HepG2 (cell line): ENCODE data around the gene PXK. TPM values are rescaled to one million over a fixed set of nuclear protein-coding genes. Genes with fewer than 3 reads are reported as not detected.

Experiments
- ATAC-seq: fragments of 200-7000 bp; cut with Tn5 transposase; 3 replicates; pipeline ENCODE4 v1.9.1; 2020; ENCODE audit warnings: mild to moderate bottlenecking, moderate library complexity
- BruUV-seq: library from RNA; stranded (reverse); fragments of 400-500 nt; replicated peaks from 2 replicates; lab custom pipeline; 2021; lab: Mats Ljungman, UMichigan
- CTCF ChIA-PET: fragments of 300-600 bp; formaldehyde crosslinking; extraction: SDS; loops from one replicate; lab custom pipeline; 2021; ENCODE audit warnings: low total read pairs, inconsistent platforms, low intra/inter-chr PET ratio; lab: Yijun Ruan, JAX
- POLR2A ChIA-PET: fragments of 350-600 bp; sonication (Branson Sonifier 250); formaldehyde crosslinking; loops from one replicate; lab custom pipeline; 2020; ENCODE audit warnings: antibody characterized with exemption, inconsistent platforms; lab: Yijun Ruan, JAX
- DNase-seq: peaks from one replicate; pipeline ENCODE4 v3.0.0-alpha.2; 2015; ENCODE audit warnings: low spot score
- FAIRE-seq: peaks from 3 replicates; lab custom pipeline; 2011; peaks lifted over from hg19 to GRCh38; lab: Jason Lieb, UNC
- H2AFZ ChIP-seq: one replicate; pipeline ENCODE4 v1.6.1; 2011; ENCODE audit warnings: low read length, inconsistent platforms
- H3K27ac ChIP-seq: fragments of 300-600 bp; 3 replicates; pipeline ENCODE4 v1.8.0; 2011; ENCODE audit warnings: mixed run types, mild to moderate bottlenecking, mixed read lengths, low read length, inconsistent platforms; ENCODE audit not compliant: insufficient read depth; ENCODE audit errors: extremely low read length
- H3K27me3 ChIP-seq, 2 experiments: fragments of 200-600 bp in 1 of 2; 2 replicates in 1 of 2; 3 replicates in 1 of 2; pipeline versions ENCODE4 v1.6.0 to v1.8.0; 2011; ENCODE audit warnings: low read length in 2 of 2, mild to moderate bottlenecking in 2 of 2, moderate library complexity in 2 of 2, inconsistent platforms in 1 of 2; ENCODE audit not compliant: insufficient read depth in 2 of 2, control insufficient read depth in 1 of 2
- H3K36me3 ChIP-seq, 2 experiments: fragments of 200-600 bp in 1 of 2; replicated peaks in 1 of 2; 2 replicates in 1 of 2; 3 replicates in 1 of 2; pipeline versions ENCODE4 v1.5.1 to v1.8.0; 2011; ENCODE audit warnings: low read length in 2 of 2, inconsistent platforms in 1 of 2; ENCODE audit not compliant: insufficient read depth in 2 of 2, control insufficient read depth in 1 of 2
- H3K4me1 ChIP-seq: 2 replicates; pipeline ENCODE4 v1.5.1; 2012; ENCODE audit warnings: low read length, inconsistent platforms; ENCODE audit not compliant: insufficient read depth
- H3K4me2 ChIP-seq: 2 replicates; pipeline ENCODE4 v1.6.0; 2011; ENCODE audit warnings: low read depth, low read length, inconsistent platforms
- H3K4me3 ChIP-seq, 3 experiments: fragments of 200-600 bp in 1 of 3; sonication (generic), shearing (Covaris generic) in 1 of 3; replicated peaks in 1 of 3; 2 replicates each; pipeline ENCODE4 v1.5.1; 2011 to 2016; ENCODE audit warnings: low read length in 3 of 3, inconsistent platforms in 2 of 3, low read depth in 2 of 3, mild to moderate bottlenecking in 2 of 3, control low read depth in 1 of 3, mixed read lengths in 1 of 3; ENCODE audit not compliant: insufficient read depth in 1 of 3
- H3K79me2 ChIP-seq: one replicate; pipeline ENCODE4 v1.6.1; 2011; ENCODE audit warnings: low read length, inconsistent platforms; ENCODE audit not compliant: insufficient read depth
- H3K9ac ChIP-seq: 2 replicates; pipeline ENCODE4 v1.6.0; 2011; ENCODE audit warnings: mild to moderate bottlenecking, low read depth, low read length, inconsistent platforms; ENCODE audit not compliant: insufficient read depth
- H3K9me3 ChIP-seq: 2 replicates; pipeline ENCODE4 v1.5.1; 2012; ENCODE audit warnings: mild to moderate bottlenecking, low read length
- H4K20me1 ChIP-seq: 2 replicates; pipeline ENCODE4 v1.6.0; 2011; ENCODE audit warnings: inconsistent platforms, mild to moderate bottlenecking, low read length, moderate library complexity; ENCODE audit not compliant: insufficient read depth
- ATF7-NPFF ChIP-seq: sonication (generic); formaldehyde crosslinking; IDR thresholded peaks from 2 replicates; pipeline ENCODE4 v1.8.1; 2023; ENCODE audit warnings: mild to moderate bottlenecking, low read depth, missing genetic modification reagents, moderate library complexity
- CAMTA2 ChIP-seq: sonication (generic); formaldehyde crosslinking; IDR thresholded peaks from 2 replicates; pipeline ENCODE4 v1.4.0; 2020; ENCODE audit warnings: mild to moderate bottlenecking, missing genetic modification reagents, borderline replicate concordance
- FLYWCH1 ChIP-seq: sonication (generic); formaldehyde crosslinking; IDR thresholded peaks from 2 replicates; pipeline ENCODE4 v1.8.1; 2023; ENCODE audit warnings: mild to moderate bottlenecking, missing genetic modification reagents
- NR1H2 ChIP-seq: sonication (generic); formaldehyde crosslinking; IDR thresholded peaks from 2 replicates; pipeline ENCODE4 v1.8.1; 2022; ENCODE audit warnings: low read depth, missing genetic modification reagents, borderline replicate concordance
- SALL1 ChIP-seq: sonication (generic); formaldehyde crosslinking; IDR thresholded peaks from 2 replicates; pipeline ENCODE4 v1.8.0; 2022; ENCODE audit warnings: mild to moderate bottlenecking, missing genetic modification reagents
- SYNCRIP ChIP-seq: fragments of 200-400 bp; formaldehyde crosslinking; IDR thresholded peaks from 2 replicates; pipeline ENCODE4 v1.6.1; 2018; ENCODE audit warnings: mild to moderate bottlenecking, low read depth, low read length; ENCODE audit not compliant: insufficient read depth
- TAF15 ChIP-seq: fragments of 200-400 bp; formaldehyde crosslinking; IDR thresholded peaks from one replicate; pipeline ENCODE4 v1.6.1; 2018; ENCODE audit warnings: mild to moderate bottlenecking, low read depth, low read length; ENCODE audit not compliant: poor library complexity, severe bottlenecking
- ZNF337 ChIP-seq: sonication (generic); formaldehyde crosslinking; IDR thresholded peaks from 2 replicates; pipeline ENCODE4 v1.5.1; 2020; ENCODE audit warnings: missing genetic modification reagents, low read depth, mild to moderate bottlenecking, borderline replicate concordance
- ZNF614 ChIP-seq: IDR thresholded peaks from 2 replicates; pipeline ENCODE4 v1.6.1; 2018; ENCODE audit warnings: missing biosample characterization, missing genetic modification reagents, inconsistent platforms, borderline replicate concordance
- ZNF850 ChIP-seq: sonication (generic); formaldehyde crosslinking; conservative IDR thresholded peaks from 2 replicates; pipeline ENCODE4 v1.9.0; 2021; ENCODE audit warnings: mild to moderate bottlenecking, missing genetic modification reagents
- WGBS: methylation state at CpG from one replicate; pipeline ENCODE4 v1.1.6; 2017; ENCODE audit warnings: low lambda C conversion rate; 5-methylcytosine and 5-hydroxymethylcytosine counted together
- in situ Hi-C: cut with HindIII; loops from 2 replicates; pipeline ENCODE4 v1.10.0; 2017; ENCODE audit warnings: low pct_unique_long_range_greater_than_20kb; ENCODE audit not compliant: extremely low pct_ligation_motif_present
- intact Hi-C: fragments of 100-400 bp; cut with micrococcal nuclease; formaldehyde crosslinking; loops from one replicate; pipeline ENCODE4 v1.10.0; 2022; ENCODE audit not compliant: unreplicated experiment
- polyA plus RNA-seq, 8 experiments: library from polyadenylated mRNA; depleted of rRNA in 3 of 8; stranded (reverse) in 7 of 8; unstranded in 1 of 8; fragments of >200 nt; fragmentation: Illumina TruSeq in 4 of 8; extraction: Trizol in 4 of 8; gene quantifications; 2 replicates each; pipeline versions ENCODE4 v1.2.1 to v1.2.3, GENCODE V29; 2011 to 2016; ENCODE audit warnings: low read depth in 4 of 8, missing spikeins in 1 of 8, mixed read lengths in 1 of 8; ENCODE audit not compliant: insufficient read depth in 1 of 8
- total RNA-seq, 5 experiments: library from RNA; depleted of rRNA; stranded (reverse); fragments of >200 nt; fragmentation: Illumina TruSeq; extraction: Trizol; gene quantifications; 2 replicates each; pipeline ENCODE4 v1.2.3, GENCODE V29; 2016; ENCODE audit warnings: low read depth in 1 of 5
- TF ChIP-seq, protein P1 (sequence below), 2 experiments: sonication (generic) in 1 of 2; formaldehyde crosslinking in 1 of 2; IDR thresholded peaks; 2 replicates each; pipeline versions ENCODE4 v1.4.0 to v1.6.1; 2018 to 2020; ENCODE audit warnings: missing genetic modification reagents in 2 of 2, borderline replicate concordance in 1 of 2, low read depth in 1 of 2, mild to moderate bottlenecking in 1 of 2, missing biosample characterization in 1 of 2
- TF ChIP-seq, protein P2 (sequence below): sonication (generic); formaldehyde crosslinking; IDR thresholded peaks from 2 replicates; pipeline ENCODE4 v1.8.0; 2022; ENCODE audit warnings: mild to moderate bottlenecking, missing genetic modification reagents
- TF ChIP-seq, protein P3 (sequence below): sonication (generic); formaldehyde crosslinking; IDR thresholded peaks from 2 replicates; pipeline ENCODE4 v1.5.0; 2020; ENCODE audit warnings: missing genetic modification reagents

PXK gene
- total and polyA plus RNA-seq, 2 of the 13 experiments (the other 11 are each of a cell fraction or from before 2014, with no cell fraction given) = 6.4 to 18.6 TPM

DNA sequence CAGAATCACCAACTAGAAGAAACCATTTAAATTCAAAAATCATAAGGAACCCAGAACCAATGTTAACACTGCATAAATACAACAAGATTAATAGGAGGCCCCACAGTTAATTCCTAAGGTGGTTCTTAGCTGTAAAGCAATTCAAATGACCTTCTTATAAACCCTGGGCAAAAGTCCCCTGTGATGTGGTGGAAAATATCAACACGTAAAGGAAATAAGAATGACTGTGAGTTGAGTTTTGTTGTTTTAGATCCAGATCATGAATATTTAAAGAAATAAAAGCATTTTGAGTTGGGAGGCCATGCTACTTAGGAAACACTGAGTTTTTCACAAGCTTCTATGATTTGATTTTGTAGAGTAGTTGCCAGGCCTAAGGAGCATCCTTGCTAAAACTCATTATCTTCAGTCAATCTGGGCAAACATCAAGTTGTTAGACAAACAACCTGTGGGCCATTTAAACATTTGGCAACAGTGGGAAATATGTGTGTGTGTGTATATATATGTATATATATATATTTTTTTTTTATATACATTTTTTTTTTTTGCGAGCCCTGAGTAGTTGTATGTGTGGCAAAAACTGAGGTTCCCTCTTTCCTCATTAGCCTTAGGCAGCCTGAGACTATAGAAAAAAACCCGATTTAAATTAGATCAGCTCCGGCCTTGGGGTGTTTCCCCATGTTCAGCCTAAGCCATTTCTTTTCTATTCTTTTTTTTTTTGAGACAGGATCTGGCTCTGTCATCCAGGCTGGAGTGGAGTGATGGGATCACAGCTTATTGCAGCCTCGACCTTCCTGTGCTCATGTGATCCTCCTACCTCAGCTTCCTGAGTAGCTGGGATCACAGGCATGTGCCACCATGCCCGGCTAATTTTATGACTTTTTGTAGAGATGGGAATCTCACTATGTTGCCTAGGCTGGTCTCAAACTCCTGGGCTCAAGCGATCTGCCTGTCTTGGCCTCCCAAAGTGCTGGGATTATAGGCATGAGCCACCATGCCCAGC, 8.0 kb upstream of the PXK start:
- no peak for DNase-seq
- Histone ChIP-seq H3K4me3 (peak overlapping the region in 1 of 3 experiments; percentile 26; a peak in 1 of 6 replicates), H3K4me2 (peak overlapping the region; percentile 55), H3K27ac (no peak overlapping the region), H3K9me3 (no peaks in the 10 kb centered on the region), H4K20me1 (no peaks in the 10 kb centered on the region), H2AFZ (no peak overlapping the region), H3K27me3 (no peaks in the 10 kb centered on the region), H3K9ac (peak overlapping the region; percentile 26; the same call in 1 of the 2 replicates), H3K36me3 (no peaks in the 10 kb centered on the region), H3K79me2 (no peaks in the 10 kb centered on the region), H3K4me1 (peaks cover 54% of the 10 kb centered on the region)
- in situ Hi-C loops = loop anchor here (5.0 to 10.0 kb wide), 2 partner anchors 88 to 210 kb away; partner anchors contain the start of gene ACOX2
- FAIRE-seq = no peak
- intact Hi-C loops = no loop called here
- TF ChIP-seq TAF15 (no peak), SYNCRIP (no peak), NR1H2 (CRISPR knock-in tag) (no peak), CAMTA2 (CRISPR knock-in tag) (no peak), ZNF614 (peak; percentile 71; the same call in 1 of the 2 replicates), ZNF850 (CRISPR knock-in tag) (no peak), ATF7-NPFF (CRISPR knock-in tag) (no peak), ZNF337 (CRISPR knock-in tag) (no peak), FLYWCH1 (CRISPR knock-in tag) (no peak), SALL1 (0 out of 2 replicates have a peak, but pooled peaks have one; percentile 10)
- TF ChIP-seq, protein P1, sequence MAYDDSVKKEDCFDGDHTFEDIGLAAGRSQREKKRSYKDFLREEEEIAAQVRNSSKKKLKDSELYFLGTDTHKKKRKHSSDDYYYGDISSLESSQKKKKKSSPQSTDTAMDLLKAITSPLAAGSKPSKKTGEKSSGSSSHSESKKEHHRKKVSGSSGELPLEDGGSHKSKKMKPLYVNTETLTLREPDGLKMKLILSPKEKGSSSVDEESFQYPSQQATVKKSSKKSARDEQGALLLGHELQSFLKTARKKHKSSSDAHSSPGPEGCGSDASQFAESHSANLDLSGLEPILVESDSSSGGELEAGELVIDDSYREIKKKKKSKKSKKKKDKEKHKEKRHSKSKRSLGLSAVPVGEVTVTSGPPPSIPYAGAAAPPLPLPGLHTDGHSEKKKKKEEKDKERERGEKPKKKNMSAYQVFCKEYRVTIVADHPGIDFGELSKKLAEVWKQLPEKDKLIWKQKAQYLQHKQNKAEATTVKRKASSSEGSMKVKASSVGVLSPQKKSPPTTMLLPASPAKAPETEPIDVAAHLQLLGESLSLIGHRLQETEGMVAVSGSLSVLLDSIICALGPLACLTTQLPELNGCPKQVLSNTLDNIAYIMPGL (CRISPR knock-in tag; IDR thresholded peaks at IDR 0.05; ENCODE audit: borderline replicate concordance in 1 of 2, low read depth in 1 of 2) = no peak
- TF ChIP-seq, protein P2, sequence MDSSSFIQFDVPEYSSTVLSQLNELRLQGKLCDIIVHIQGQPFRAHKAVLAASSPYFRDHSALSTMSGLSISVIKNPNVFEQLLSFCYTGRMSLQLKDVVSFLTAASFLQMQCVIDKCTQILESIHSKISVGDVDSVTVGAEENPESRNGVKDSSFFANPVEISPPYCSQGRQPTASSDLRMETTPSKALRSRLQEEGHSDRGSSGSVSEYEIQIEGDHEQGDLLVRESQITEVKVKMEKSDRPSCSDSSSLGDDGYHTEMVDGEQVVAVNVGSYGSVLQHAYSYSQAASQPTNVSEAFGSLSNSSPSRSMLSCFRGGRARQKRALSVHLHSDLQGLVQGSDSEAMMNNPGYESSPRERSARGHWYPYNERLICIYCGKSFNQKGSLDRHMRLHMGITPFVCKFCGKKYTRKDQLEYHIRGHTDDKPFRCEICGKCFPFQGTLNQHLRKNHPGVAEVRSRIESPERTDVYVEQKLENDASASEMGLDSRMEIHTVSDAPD (CRISPR knock-in tag) = no peak
- TF ChIP-seq, protein P3, sequence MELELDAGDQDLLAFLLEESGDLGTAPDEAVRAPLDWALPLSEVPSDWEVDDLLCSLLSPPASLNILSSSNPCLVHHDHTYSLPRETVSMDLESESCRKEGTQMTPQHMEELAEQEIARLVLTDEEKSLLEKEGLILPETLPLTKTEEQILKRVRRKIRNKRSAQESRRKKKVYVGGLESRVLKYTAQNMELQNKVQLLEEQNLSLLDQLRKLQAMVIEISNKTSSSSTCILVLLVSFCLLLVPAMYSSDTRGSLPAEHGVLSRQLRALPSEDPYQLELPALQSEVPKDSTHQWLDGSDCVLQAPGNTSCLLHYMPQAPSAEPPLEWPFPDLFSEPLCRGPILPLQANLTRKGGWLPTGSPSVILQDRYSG = no peak
- WGBS = 73% methylated on average over 6 of the region's 7 CpGs
- BruUV-seq = no TSS peak
- CTCF ChIA-PET = no interaction called here
- no peak for ATAC-seq
- POLR2A ChIA-PET = interaction anchor here (1.0 to 3.6 kb wide), 3 partner anchors 10 to 108 kb away, joined by 3 to 18 read pairs (median 10); partner anchors contain the start of genes HTD2 and RPP14
